Neural cell (in vitro differentiated cells): ENCODE results near the gene TLX2.

Experiments
- EZH2 ChIP-seq: fragments of 200-600, 300-800 bp; shearing (Covaris generic), sonication (generic); IDR thresholded peaks from 2 replicates; pipeline ENCODE4 v1.6.1; 2014; ENCODE audit warnings: antibody characterized with exemption, low read length, borderline replicate concordance, mild to moderate bottlenecking; ENCODE audit not compliant: insufficient read depth, poor library complexity, severe bottlenecking
- MXI1 ChIP-seq: fragments of 450-650 bp; conservative IDR thresholded peaks from 2 replicates; pipeline ENCODE4 v1.6.1; 2014; ENCODE audit warnings: antibody characterized with exemption, mild to moderate bottlenecking; ENCODE audit not compliant: poor library complexity, severe bottlenecking
- POLR2AphosphoS5 ChIP-seq: IDR thresholded peaks from 2 replicates; pipeline ENCODE4 v1.6.1; 2012
- RAD21 ChIP-seq: fragments of 450-650 bp; conservative IDR thresholded peaks from 2 replicates; pipeline ENCODE4 v1.6.1; 2014; ENCODE audit warnings: antibody characterized with exemption, mild to moderate bottlenecking, moderate library complexity
- SMC3 ChIP-seq: fragments of 450-650 bp; conservative IDR thresholded peaks from 2 replicates; pipeline ENCODE4 v1.6.1; 2014; ENCODE audit warnings: antibody characterized with exemption, mild to moderate bottlenecking, moderate library complexity; ENCODE audit not compliant: poor library complexity
- TAF1 ChIP-seq: IDR thresholded peaks from 2 replicates; pipeline ENCODE4 v1.6.1; 2012; ENCODE audit warnings: low read depth
- TF ChIP-seq, protein P1 (sequence below): fragments of 450-650 bp; IDR thresholded peaks from 2 replicates; pipeline ENCODE4 v1.5.1; 2014; ENCODE audit warnings: antibody characterized with exemption, mild to moderate bottlenecking, moderate library complexity; ENCODE audit not compliant: poor library complexity, severe bottlenecking
- TF ChIP-seq, protein P2 (sequence below): IDR thresholded peaks from 2 replicates; pipeline ENCODE4 v1.6.1; 2012; ENCODE audit warnings: borderline replicate concordance

DNA sequence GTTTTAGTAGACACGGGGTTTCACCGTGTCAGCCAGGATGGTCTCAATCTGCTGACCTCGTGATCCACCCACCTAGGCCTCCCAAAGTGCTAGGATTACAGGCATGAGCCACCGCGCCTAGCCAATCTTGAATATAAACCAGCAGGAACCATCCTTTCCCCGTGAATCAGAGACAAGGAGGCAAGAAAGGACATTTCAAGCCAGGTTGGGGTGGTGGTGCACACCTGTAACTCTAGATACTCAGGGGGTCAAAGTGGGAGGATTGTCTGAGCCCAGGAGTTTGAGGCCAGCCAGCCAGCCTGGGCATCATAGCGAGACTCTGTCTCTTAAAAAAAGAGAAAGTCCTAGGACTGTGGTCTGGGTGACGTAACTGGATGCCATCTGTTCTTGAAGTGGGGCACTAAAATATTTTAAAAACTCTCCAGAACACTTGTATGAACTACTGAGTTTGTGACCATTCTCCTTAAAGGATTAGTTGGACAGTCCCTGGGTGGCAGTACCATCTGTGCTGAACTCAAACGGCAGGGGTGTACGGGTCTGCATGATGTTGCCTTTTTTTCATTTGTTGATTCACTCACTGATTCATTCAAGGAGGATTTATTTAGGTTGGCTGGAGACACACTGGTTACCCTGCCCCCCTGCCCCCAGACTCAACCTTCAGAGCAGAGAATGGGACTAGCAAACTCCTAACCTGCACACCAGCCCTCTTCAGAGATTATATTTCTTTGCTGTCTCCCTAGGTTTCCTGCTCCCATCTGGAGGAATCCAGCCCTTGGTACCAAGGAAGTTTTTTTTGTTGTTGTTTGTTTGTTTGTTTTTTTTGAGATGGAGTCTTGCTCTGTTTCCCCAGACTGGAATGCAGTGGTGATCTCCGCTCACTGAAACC lies 2.9 kb upstream of the TLX2 start:
- TF ChIP-seq MXI1, result no peak
- TF ChIP-seq, protein P1, sequence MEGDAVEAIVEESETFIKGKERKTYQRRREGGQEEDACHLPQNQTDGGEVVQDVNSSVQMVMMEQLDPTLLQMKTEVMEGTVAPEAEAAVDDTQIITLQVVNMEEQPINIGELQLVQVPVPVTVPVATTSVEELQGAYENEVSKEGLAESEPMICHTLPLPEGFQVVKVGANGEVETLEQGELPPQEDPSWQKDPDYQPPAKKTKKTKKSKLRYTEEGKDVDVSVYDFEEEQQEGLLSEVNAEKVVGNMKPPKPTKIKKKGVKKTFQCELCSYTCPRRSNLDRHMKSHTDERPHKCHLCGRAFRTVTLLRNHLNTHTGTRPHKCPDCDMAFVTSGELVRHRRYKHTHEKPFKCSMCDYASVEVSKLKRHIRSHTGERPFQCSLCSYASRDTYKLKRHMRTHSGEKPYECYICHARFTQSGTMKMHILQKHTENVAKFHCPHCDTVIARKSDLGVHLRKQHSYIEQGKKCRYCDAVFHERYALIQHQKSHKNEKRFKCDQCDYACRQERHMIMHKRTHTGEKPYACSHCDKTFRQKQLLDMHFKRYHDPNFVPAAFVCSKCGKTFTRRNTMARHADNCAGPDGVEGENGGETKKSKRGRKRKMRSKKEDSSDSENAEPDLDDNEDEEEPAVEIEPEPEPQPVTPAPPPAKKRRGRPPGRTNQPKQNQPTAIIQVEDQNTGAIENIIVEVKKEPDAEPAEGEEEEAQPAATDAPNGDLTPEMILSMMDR, result no peak
- no peak for TF ChIP-seq TAF1
- TF ChIP-seq EZH2, result no peak
- no peak for TF ChIP-seq SMC3
- no peak for TF ChIP-seq POLR2AphosphoS5
- TF ChIP-seq, protein P2, sequence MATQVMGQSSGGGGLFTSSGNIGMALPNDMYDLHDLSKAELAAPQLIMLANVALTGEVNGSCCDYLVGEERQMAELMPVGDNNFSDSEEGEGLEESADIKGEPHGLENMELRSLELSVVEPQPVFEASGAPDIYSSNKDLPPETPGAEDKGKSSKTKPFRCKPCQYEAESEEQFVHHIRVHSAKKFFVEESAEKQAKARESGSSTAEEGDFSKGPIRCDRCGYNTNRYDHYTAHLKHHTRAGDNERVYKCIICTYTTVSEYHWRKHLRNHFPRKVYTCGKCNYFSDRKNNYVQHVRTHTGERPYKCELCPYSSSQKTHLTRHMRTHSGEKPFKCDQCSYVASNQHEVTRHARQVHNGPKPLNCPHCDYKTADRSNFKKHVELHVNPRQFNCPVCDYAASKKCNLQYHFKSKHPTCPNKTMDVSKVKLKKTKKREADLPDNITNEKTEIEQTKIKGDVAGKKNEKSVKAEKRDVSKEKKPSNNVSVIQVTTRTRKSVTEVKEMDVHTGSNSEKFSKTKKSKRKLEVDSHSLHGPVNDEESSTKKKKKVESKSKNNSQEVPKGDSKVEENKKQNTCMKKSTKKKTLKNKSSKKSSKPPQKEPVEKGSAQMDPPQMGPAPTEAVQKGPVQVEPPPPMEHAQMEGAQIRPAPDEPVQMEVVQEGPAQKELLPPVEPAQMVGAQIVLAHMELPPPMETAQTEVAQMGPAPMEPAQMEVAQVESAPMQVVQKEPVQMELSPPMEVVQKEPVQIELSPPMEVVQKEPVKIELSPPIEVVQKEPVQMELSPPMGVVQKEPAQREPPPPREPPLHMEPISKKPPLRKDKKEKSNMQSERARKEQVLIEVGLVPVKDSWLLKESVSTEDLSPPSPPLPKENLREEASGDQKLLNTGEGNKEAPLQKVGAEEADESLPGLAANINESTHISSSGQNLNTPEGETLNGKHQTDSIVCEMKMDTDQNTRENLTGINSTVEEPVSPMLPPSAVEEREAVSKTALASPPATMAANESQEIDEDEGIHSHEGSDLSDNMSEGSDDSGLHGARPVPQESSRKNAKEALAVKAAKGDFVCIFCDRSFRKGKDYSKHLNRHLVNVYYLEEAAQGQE, result no peak
- TF ChIP-seq RAD21, result no peak
